Measurements from ENCODE around the gene RAPGEF1.

RAPGEF1 gene

DNA sequence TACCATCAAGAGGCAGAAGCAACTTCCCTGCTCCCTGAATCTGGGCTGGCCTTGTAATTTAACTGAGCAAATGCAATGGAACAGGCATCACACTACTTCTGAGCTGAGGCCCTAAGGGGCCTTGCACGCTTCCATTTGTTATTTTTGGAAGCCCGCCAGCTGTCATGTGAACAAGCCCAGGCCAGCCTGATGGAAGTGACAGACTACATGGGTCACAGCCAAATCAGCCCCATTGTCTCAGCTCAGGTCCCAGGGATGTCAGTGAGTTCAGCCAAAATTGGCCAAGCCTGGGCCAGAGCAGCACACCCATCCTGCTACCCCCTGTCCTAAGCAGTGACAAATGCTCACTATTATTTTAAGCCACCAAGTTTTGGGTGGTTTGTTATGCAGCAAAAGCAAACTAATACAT, 121.8 kb downstream of the RAPGEF1 start:
- no peak for DNase-seq (ENCODE audit: low read depth)
- H3K4me3 ChIP-seq (ENCODE audit: low read depth, low read length): no peak overlapping the region
- TF ChIP-seq MYC (IDR thresholded peaks at IDR 0.05; ENCODE audit: low read depth, low read length): no peak
- no peak for TF ChIP-seq POLR2A (IDR thresholded peaks at IDR 0.05; ENCODE audit: extremely low read depth, insufficient read length)
- TF ChIP-seq, protein P1, sequence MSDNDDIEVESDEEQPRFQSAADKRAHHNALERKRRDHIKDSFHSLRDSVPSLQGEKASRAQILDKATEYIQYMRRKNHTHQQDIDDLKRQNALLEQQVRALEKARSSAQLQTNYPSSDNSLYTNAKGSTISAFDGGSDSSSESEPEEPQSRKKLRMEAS (IDR thresholded peaks at IDR 0.05; ENCODE audit: low read depth, low read length): no peak
- TF ChIP-seq, protein P2, sequence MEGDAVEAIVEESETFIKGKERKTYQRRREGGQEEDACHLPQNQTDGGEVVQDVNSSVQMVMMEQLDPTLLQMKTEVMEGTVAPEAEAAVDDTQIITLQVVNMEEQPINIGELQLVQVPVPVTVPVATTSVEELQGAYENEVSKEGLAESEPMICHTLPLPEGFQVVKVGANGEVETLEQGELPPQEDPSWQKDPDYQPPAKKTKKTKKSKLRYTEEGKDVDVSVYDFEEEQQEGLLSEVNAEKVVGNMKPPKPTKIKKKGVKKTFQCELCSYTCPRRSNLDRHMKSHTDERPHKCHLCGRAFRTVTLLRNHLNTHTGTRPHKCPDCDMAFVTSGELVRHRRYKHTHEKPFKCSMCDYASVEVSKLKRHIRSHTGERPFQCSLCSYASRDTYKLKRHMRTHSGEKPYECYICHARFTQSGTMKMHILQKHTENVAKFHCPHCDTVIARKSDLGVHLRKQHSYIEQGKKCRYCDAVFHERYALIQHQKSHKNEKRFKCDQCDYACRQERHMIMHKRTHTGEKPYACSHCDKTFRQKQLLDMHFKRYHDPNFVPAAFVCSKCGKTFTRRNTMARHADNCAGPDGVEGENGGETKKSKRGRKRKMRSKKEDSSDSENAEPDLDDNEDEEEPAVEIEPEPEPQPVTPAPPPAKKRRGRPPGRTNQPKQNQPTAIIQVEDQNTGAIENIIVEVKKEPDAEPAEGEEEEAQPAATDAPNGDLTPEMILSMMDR (IDR thresholded peaks at IDR 0.05; ENCODE audit: low read depth, low read length): no peak

DNA sequence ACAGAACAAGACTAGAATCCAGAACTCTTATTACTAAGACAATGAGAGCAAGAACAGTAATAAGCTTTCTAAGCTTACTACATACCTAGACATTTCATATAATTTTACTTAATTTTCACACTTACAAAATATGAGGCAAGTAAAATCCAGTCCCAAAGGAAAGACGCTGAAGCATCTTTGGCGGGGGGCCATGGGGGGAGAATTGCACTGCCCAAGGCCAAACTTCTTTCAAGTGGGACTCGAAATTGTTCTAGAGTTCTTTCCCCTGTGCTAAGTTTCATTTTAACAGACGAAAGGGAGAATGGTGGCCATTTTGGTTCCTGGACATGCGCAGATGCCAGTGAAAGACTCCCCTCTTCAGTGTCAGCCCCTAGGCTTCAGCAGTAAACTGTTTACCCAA, 122.3 kb downstream of the RAPGEF1 start:
- DNase-seq (ENCODE audit: low read depth): no peak
- TF ChIP-seq, protein P2 (IDR thresholded peaks at IDR 0.05; ENCODE audit: low read depth, low read length): no peak
- TF ChIP-seq, protein P1 (IDR thresholded peaks at IDR 0.05; ENCODE audit: low read depth, low read length): no peak
- no peak for TF ChIP-seq MYC (IDR thresholded peaks at IDR 0.05; ENCODE audit: low read depth, low read length)
- TF ChIP-seq POLR2A (IDR thresholded peaks at IDR 0.05; ENCODE audit: extremely low read depth, insufficient read length): no peak

DNA sequence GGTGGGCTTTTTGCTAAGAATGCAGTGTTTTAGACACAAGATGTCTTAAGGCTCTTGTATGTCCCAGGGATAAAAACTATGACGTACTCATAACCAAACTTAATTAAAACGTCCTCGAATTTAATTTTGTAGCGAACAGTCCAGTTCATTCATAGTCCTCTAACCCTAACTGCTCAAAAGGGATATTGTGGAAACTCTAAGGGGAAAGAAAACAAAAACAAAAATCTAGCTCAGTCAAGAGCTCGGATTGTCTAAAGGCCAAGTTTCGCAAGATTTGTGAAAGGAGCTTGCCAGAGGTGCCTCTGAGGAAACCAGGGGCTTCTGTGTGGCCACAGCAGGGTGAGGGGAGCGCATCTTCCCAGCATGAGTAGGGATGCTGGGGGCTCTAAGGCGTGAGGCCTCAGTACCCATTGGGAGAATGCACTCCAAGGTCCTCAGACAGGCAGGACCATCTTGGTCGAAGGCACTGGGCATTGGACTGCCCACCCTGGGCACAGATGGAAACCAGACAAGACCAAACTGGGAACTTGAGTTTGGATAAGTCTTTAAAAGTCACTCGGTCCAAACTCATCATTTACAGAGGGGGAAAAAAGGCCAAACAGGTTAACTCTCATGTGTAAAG, 122.8 kb downstream of the RAPGEF1 start:
- TF ChIP-seq, protein P1 (IDR thresholded peaks at IDR 0.05; ENCODE audit: low read depth, low read length): no peak
- no peak for TF ChIP-seq MYC (IDR thresholded peaks at IDR 0.05; ENCODE audit: low read depth, low read length)
- TF ChIP-seq, protein P2 (IDR thresholded peaks at IDR 0.05; ENCODE audit: low read depth, low read length): no peak
- H3K4me3 ChIP-seq (ENCODE audit: low read depth, low read length): no peak overlapping the region
- DNase-seq (ENCODE audit: low read depth): no peak

More for the DNA sequence above, 122.3 kb downstream of the RAPGEF1 start:
- no peak overlapping the region for H3K4me3 ChIP-seq (ENCODE audit: low read depth, low read length)

DNA sequence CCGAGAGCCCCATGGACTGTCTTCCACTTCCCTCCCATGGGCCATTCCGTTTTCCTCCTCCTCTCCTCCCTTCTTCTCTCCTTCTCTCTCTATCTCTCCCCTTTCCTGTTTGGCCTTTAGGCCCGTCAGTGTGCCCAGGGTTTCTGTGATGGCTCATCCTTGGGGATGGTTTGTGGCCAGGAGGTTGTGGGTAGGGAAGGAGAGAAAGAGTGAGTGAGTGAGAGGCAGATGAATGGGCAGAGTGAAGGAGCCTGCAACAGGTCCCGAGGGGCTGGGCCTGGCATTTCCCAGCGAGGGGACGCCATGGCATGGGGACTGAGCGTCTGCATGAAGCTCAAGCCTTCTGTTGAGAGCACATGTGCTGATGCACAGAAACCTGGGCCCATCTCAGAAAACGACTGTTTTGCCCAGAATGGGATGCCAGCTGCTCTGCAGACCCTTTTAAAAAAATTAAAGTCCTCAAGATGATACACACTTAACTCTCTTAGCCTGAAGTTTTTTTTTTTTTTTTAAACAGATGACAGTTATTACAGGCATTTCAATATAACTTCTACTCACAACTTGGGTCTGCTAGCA, 125.4 kb downstream of the RAPGEF1 start:
- no peak overlapping the region for H3K4me3 ChIP-seq (ENCODE audit: low read depth, low read length)
- TF ChIP-seq, protein P2 (IDR thresholded peaks at IDR 0.05; ENCODE audit: low read depth, low read length): no peak
- TF ChIP-seq POLR2A (IDR thresholded peaks at IDR 0.05; ENCODE audit: extremely low read depth, insufficient read length) (no peak), MYC (IDR thresholded peaks at IDR 0.05; ENCODE audit: low read depth, low read length) (no peak)
- TF ChIP-seq, protein P1 (IDR thresholded peaks at IDR 0.05; ENCODE audit: low read depth, low read length): no peak
- no peak for DNase-seq (ENCODE audit: low read depth)

DNA sequence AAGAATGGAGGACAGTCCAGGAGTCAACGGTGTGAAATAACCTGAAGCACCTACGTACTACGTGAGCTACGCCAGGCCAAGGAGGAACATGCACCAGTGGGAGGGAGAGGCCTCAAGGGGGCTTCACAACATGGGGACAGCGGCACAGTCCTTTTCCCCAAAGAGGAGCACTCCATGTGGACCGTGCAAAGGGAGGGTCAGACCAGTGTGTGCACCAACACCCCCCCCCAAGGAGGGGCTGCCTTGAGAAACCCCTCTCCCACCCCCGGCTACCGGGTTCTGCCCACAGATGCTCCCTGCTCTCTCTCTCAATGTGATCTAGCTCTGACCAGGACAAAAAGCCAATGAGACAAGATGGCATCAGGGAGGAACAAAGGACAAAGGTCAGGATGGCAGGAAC, 126.0 kb downstream of the RAPGEF1 start:
- no peak for DNase-seq (ENCODE audit: low read depth)
- TF ChIP-seq MYC (IDR thresholded peaks at IDR 0.05; ENCODE audit: low read depth, low read length): no peak
- TF ChIP-seq, protein P2 (IDR thresholded peaks at IDR 0.05; ENCODE audit: low read depth, low read length): no peak
- TF ChIP-seq, protein P1 (IDR thresholded peaks at IDR 0.05; ENCODE audit: low read depth, low read length): no peak
- TF ChIP-seq POLR2A (IDR thresholded peaks at IDR 0.05; ENCODE audit: extremely low read depth, insufficient read length): no peak
- no peak overlapping the region for H3K4me3 ChIP-seq (ENCODE audit: low read depth, low read length)
